ENCODE measurements around the gene KRT79.

GRCh38 chr12:52802442-52802841 is 31.7 kb downstream of the KRT79 start:
- no peak for TF ChIP-seq CTCF (IDR thresholded peaks at IDR 0.05; ENCODE audit: control extremely low read depth in 1 of 3, insufficient read depth in 1 of 3, low read depth in 1 of 3, low read length in 3 of 3)
- no peak for TF ChIP-seq BRCA1 (IDR thresholded peaks at IDR 0.05; ENCODE audit: low read depth, low read length)
- no peak for TF ChIP-seq EGR1 (IDR thresholded peaks at IDR 0.05; ENCODE audit: borderline replicate concordance, low read depth, low read length)
- no peak for TF ChIP-seq RFX5 (IDR thresholded peaks at IDR 0.05; ENCODE audit: borderline replicate concordance, low read depth, low read length)
- no peak for TF ChIP-seq EP300 (IDR thresholded peaks at IDR 0.05; ENCODE audit: borderline replicate concordance in 1 of 2, low read depth in 2 of 2, low read length in 2 of 2)
- TF ChIP-seq RAD21 (IDR thresholded peaks at IDR 0.05 in 1 of 2, conservative IDR thresholded peaks at IDR 0.05 in 1 of 2; ENCODE audit: low read depth in 2 of 2, low read length in 2 of 2): no peak

All from H1 (cell line).